ACHN (cell line): ENCODE results near the gene LCNL1.

Source experiments
- DNase-seq: peaks from one replicate; pipeline ENCODE4 v3.0.0-alpha.2; 2015
- in situ Hi-C: cut with HindIII; loops from 2 replicates; pipeline ENCODE4 v1.10.0; 2017; ENCODE audit warnings: low sequenced_read_pairs, low pct_ligation_motif_present, low pct_unique_long_range_greater_than_20kb

LCNL1 gene

GRCh38 chr9:136983656-136984314 is 992 bp downstream of the LCNL1 start:
- in situ Hi-C loops, result no loop called here
- DNase-seq, result no peak

- no peak for DNase-seq
- in situ Hi-C loops, result no loop called here
Measured at GRCh38 chr9:136984464-136985026, 1.8 kb downstream of the LCNL1 start.

- no peak for DNase-seq
- in situ Hi-C loops, result no loop called here
Measured at GRCh38 chr9:136985027-136985602, 2.3 kb downstream of the LCNL1 start.

- in situ Hi-C loops, result no loop called here
- DNase-seq, result no peak
Measured at GRCh38 chr9:136985853-136986252, 3.1 kb downstream of the LCNL1 start.

- DNase-seq, result no peak
- in situ Hi-C loops, result no loop called here
Measured at GRCh38 chr9:136988872-136989271, 6.1 kb downstream of the LCNL1 start.

- no peak for DNase-seq
- in situ Hi-C loops, result no loop called here
Measured at GRCh38 chr9:136990242-136990911, 7.6 kb downstream of the LCNL1 start.

GRCh38 chr9:136991993-136992818 is 9.4 kb downstream of the LCNL1 start, which contains the start of gene PAXX:
Gene PAXX (plus strand): TSS chr9:136992422. CDS start chr9:136992444, 22 bp downstream.
- in situ Hi-C loops, result no loop called here
- peak; percentile 85 for DNase-seq

GRCh38 chr9:136992819-136993369 is 10.1 kb downstream of the LCNL1 start:
- no peak for DNase-seq
- in situ Hi-C loops, result no loop called here

GRCh38 chr9:136994180-136994887 is 11.5 kb downstream of the LCNL1 start:
- DNase-seq, result no peak
- in situ Hi-C loops, result no loop called here

GRCh38 chr9:136994888-136995230 is 12.1 kb downstream of the LCNL1 start:
- DNase-seq, result no peak
- in situ Hi-C loops, result no loop called here

- no peak for DNase-seq
- in situ Hi-C loops, result no loop called here
Measured at GRCh38 chr9:136995362-136995761, 12.6 kb downstream of the LCNL1 start.

GRCh38 chr9:136995772-136996311 is 13.0 kb downstream of the LCNL1 start:
- in situ Hi-C loops, result no loop called here

GRCh38 chr9:136996361-136997292 is 13.8 kb downstream of the LCNL1 start, which contains the start of gene CLIC3:
Gene CLIC3 (minus strand): TSS chr9:136996568. CDS start chr9:136996543, 25 bp downstream.
- in situ Hi-C loops, result no loop called here

More at GRCh38 chr9:136995772-136996311, 13.0 kb downstream of the LCNL1 start:
- DNase-seq, result no peak

GRCh38 chr9:136997371-136997770 is 14.6 kb downstream of the LCNL1 start:
- in situ Hi-C loops, result no loop called here
- DNase-seq, result no peak

More at GRCh38 chr9:136996361-136997292, 13.8 kb downstream of the LCNL1 start, which contains the start of gene CLIC3:
- no peak for DNase-seq

GRCh38 chr9:136997830-136998234 is 15.0 kb downstream of the LCNL1 start:
- in situ Hi-C loops, result no loop called here
- DNase-seq, result no peak

- no peak for DNase-seq
Measured at GRCh38 chr9:137000177-137000930, 17.6 kb downstream of the LCNL1 start.

More at GRCh38 chr9:137000177-137000930, 17.6 kb downstream of the LCNL1 start:
- in situ Hi-C loops, result no loop called here
